ENCODE results near the gene LACTB.
A peak's percentile ranks its signal among the peaks of the same experiment; 100 is the strongest.

The LACTB gene

DNA sequence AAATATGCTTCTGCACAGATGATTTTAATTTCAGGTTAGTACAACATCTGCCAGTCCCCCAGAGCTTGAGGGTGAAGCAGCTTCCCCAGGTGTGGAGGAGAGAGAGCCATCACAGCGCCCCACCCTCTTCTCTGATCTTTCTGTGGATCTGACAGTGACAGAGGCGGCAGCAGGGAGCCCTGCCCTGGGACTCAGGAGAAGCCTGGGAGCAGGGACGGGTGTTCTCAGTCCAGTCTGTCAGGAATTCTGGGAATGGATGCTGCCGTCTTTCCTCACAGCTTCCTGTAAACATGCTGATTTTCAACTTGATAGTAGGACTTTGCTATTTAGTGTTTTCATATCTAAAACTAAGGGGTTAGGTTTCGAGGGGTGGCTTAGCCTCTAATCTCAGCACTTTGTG is 56.4 kb downstream of the LACTB start:
- no peak for DNase-seq

DNA sequence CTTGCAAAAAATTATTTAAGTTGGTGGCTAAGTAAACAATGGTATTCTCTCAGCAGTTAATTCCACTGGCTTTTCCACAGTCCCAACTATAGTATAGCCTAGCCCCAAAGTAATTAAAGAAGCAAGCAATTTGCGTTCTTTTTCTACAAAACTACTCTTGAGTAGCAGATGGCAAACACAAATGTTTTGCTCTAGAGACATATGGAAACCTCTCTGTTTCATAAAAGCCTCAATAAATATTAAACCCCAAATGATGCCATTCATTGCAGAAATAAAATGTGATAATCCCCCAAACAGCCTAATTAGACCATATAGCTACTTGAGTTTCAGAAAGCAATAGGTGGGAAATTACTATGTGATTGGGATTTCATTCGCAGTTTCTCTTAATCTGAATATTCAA is 59.1 kb downstream of the LACTB start:
- DNase-seq, result no peak

DNA sequence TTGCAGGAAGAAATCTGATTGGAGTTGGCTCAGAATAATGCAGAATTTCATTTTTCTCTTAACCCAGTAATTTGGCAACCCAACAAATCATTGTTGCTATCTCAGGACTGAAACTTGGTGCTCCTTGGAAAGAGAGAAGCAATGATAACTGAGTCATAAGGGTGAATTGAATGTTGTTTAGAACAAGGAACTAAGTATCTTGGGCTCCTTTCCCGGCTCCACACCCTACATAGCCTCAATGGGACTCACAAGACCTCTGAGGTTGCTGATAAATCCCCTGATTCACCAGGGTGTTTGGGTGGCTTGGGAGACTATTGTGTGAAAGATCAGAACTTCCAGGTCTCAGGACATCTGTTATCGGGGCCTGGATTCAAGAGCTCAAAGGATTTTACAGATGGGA is 60.0 kb downstream of the LACTB start:
- DNase-seq, result no peak

DNA sequence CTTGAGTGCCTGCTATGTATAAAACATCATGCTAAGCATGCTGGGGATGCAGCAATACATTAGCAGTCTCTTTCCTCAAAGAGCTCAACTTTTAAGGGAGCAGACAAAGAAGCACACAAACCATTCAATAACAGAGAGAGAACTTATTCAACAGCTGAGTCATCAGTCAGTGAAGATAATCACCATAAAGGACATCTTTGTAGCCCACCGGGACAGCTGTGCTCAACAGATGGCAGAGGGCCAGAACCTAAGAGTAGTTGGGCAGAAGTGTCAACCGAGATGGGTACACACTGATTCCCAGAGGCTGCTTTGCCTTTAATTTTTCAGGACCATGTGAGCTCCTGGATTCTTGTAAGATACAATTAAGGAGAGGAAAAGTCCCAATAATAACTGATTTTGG is 63.5 kb downstream of the LACTB start:
- DNase-seq, result peak; percentile 44

DNA sequence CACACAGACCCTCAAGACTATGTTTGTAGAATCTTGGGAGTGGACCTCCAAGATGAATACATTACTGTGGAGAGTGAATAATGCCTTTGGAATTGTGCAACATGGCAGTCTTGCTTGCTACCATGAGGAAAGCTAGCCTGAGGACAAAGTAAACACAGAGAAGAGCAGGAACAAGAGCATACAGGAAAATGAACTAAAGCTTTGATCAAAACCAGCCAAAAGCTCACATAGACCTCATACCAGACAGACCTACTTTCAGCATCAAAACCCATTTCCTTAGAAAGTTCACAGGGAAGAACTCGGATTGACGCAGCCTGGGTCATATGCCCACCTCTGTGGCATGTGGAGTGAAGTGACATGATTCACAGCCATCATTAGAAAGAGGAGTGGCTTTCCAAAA is 64.4 kb downstream of the LACTB start:
- DNase-seq, result peak; percentile 88

DNA sequence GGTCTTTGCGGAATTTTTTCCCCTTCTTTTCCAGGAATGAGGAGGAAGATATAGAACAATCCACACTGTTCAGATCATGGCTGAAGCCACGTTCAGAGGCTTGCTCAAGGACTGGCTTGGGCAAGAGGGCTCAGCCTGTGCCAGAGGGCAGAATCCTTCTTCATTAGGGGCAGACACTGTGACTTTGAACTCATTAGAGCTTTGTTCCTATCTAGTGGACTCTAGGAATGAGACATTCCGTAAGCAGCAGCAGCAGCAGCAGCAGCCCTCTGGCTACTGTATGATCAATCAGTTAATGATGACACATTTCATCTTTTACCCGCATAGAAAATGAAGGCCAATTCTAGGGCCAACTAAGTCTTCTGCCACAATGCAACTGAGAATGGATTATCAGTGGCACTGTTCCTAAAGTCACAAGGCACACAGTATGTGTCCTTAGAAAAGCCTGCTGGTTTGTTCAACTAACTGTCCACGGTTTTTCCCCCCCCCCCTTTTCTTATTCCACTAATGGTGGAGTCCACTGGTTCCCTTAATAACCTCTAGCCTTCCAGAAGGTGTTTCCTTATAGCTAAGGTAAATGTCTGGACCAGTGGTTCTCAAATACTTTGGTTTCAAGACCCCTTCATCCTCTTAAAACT is 66.0 kb downstream of the LACTB start:
- no peak for DNase-seq

DNA sequence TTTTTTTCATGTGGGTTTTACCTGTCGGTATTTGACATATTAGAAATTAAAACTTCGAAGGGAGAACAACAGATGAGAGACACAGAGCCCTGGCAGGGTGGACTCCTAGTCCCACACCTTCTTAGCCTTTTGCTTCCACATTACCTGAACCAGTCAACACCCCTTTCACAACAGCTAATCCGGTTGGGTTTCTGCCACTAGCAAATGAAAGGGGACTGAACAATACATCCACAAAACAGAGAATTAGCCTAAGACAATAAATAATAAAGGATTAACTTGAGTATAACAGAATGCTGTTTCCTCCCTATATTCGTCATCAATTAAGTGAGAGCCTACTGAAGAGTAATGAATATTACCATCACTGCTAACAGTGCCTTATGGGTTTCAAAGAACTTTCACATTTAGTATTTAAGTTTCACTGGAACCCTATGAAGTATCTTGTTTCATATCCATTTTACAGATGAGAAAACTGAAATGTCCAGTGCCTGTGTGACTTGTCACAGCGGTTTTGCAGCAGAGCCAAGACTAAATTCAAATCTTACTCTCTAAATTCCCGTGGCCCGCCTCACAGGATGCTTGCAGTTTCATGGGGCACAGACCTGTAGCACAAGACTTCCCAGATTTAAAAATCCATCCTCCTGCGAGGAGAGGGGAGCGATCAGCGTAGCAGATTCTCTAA is 66.7 kb downstream of the LACTB start:
- no peak for DNase-seq

DNA sequence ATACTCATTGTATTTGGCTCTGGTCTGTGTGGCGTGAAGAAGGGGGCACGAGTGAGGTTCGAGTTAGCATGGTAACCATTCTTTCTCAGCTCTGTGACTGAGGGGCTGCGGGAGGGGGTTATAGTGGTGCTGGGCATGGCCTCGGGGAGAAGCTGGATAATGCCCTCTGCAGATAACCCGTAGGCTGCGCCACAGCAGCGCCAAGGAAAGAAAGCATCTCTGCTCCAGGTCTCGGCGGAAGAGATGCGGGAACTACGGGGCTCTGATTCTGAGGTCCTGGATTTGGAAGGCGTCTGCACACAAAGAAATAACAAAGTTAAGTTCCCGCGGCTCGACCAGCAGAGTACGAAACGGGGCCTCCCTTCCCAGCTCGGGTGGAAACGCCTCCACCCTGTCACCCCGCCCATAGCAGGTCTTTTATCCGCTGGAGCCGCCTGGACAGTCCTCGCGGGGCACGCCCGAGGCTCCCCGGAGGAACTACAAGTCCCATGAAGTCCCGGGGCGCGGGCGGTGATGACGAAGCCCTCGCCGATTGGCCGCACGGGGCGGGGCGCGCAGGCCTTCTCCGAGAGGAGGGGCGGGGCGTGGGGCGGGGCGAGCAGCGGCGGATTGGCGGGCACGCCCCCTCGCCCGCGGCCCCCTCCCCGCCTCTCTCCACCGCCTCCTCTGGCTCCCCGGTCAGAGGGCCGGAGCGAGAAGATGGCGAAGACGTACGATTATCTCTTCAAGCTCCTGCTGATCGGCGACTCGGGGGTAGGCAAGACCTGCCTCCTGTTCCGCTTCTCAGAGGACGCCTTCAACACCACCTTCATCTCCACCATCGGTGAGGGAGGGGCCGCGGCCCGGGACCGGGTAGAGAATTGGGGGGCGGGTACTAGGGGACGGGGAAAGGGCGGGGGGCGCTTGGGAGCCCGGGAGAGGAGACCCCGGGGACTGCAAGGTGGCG is 67.5 kb downstream of the LACTB start, which contains the start of gene RAB8B:
TSS of gene RAB8B (plus strand) at position 681 of the 946 bp plus-strand sequence. CDS start at position 700, 19 bp downstream.
- peak; percentile 96 for DNase-seq

DNA sequence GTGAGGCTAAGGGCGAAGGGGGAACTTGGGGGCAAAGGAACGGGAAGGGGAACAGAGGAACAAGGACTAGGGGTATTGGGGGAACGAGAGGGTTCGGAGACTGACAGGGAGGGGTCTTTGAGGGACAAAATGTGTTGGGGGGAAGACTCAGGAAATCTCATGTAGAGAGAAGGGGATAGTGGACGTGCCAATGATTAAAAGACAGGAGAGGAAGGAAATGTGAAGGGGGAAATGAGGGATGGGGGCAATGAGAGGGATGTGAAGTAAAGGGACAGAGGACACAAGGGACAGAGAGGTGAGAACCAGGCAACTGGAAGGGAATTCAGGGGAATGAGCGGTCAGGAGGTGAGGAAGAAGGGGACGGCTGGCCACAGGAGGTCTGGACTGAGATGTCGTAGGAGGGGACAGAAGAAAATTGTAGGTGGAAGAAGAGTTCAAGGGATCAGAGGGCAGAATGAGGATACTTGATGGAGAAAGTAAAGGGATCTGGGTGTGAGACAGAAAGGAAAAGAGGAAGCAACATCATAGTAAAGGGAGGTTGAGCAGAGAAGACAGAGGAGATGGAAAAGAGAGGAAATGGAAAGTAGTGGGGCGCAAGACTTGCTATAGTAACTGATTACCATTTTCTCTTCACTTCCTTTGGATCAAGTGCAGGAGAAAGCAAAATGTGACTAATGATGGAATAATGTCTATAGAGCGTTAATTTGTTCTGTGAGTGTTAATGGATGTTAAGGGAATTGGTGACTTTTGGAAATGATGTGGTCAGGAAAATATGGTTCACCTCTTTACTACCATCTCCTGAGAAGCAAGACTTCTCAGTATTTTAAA is 68.5 kb downstream of the LACTB start:
- DNase-seq, result no peak

DNA sequence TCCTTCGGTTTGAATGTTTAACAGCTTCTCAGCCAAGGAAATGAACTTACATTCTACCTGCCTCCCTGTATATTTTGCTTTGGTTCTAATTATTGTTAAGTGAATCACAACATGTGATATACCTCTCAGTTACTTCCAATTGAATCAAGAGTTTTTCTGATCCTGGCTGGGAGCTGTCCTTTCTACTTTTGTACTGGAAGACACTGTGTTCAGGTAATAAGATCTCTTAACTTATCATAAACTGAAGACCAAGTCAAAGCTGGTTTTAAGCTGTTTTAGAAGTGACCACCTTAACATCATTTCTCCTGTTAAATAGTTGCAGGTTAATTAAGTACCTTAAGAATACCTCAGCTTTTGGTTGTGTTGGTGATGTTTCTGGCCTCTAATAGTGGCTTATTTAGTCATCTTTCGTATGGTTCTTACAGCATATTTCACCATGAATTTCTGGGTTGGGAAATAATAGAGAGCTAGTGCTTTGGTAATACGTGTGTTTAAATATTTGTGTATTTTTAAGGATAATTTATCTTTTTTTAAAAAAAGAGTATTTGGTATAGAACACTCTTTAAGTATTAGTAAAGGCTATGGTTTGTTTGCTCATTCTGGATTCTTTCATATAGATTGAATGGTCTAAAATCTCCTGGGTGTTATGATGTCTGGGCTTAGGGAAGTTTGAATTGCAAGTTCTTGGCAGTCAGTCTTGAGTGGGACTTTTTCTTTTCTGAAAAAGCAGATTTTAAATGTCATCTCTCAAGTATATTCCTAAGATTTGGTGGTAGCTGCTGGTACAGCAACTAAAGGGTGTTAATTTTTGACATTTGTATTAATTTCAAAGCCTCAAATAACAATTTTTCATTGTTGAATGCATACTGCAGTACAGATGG is 69.3 kb downstream of the LACTB start:
- no peak for DNase-seq

Measured in fibroblast of skin of back (primary cell).